ENCODE measurements around the gene IFIT1. TPM values are rescaled to one million over a fixed set of nuclear protein-coding genes. Genes with fewer than 3 reads are reported as not detected.

IFIT1 gene
- polyA plus RNA-seq, 1 donor (not counting 4 experiments of a cell fraction or from before 2014, with no cell fraction given) = 140 TPM

GRCh38 chr10:89351412-89351779, 41.0 kb upstream of the IFIT1 start:
- Histone ChIP-seq H3K79me2 (ENCODE audit: control insufficient read depth, insufficient read depth, low read length) (no peaks in the 10 kb centered on the region), H3K9ac (ENCODE audit: control insufficient read depth, extremely low read depth, insufficient read depth, low read length) (peak overlapping the region; percentile 58), H4K20me1 (ENCODE audit: control insufficient read depth, extremely low read depth, insufficient read depth, low read length) (no peaks in the 10 kb centered on the region), H3K4me2 (ENCODE audit: control insufficient read depth, extremely low read depth, insufficient read depth, low read depth, low read length) (peak overlapping the region; percentile 58), H3K4me1 (ENCODE audit: control insufficient read depth, extremely low read depth, insufficient read depth, low read length) (peaks cover 27% of the 10 kb centered on the region), H3K4me3 (ENCODE audit: control insufficient read depth in 2 of 3, extremely low read depth in 1 of 3, insufficient read depth in 2 of 3, low read depth in 1 of 3, low read length in 3 of 3) (no peak overlapping the region), H3K9me1 (ENCODE audit: control insufficient read depth, extremely low read depth, insufficient read depth, low read length) (no peaks in the 10 kb centered on the region), H3K27ac (ENCODE audit: control insufficient read depth, insufficient read depth, low read length) (peak overlapping the region; percentile 88), H3K27me3 (ENCODE audit: control insufficient read depth, extremely low read depth, insufficient read depth, low read length) (no peaks in the 10 kb centered on the region), H3K9me3 (ENCODE audit: control insufficient read depth, low read depth, low read length) (no peaks in the 10 kb centered on the region), H3K36me3 (ENCODE audit: control insufficient read depth in 2 of 2, extremely low read depth in 1 of 2, insufficient read depth in 2 of 2, low read length in 2 of 2) (no peaks in the 10 kb centered on the region), H2AFZ (ENCODE audit: control insufficient read depth, low read length) (peak overlapping the region; percentile 14)
- TF ChIP-seq CTCF (optimal IDR thresholded peaks at IDR 0.05 in 1 of 3, IDR thresholded peaks at IDR 0.05 in 1 of 3, conservative IDR thresholded peaks at IDR 0.05 in 1 of 3; ENCODE audit: extremely low read depth in 1 of 3, insufficient read depth in 2 of 3, low read length in 3 of 3) (no peak), EZH2 (IDR thresholded peaks at IDR 0.05; ENCODE audit: low read length) (no peak)
- dilution Hi-C loops (cut with MboI; ENCODE audit: extremely low pct_ligation_motif_present, low sequenced_read_pairs) = no loop called here
- FAIRE-seq (peak; percentile 20), DNase-seq (ENCODE audit: low read depth, low spot score) (no peak)

- Histone ChIP-seq H3K9me1 (ENCODE audit: control insufficient read depth, extremely low read depth, insufficient read depth, low read length) (no peaks in the 10 kb centered on the region), H3K79me2 (ENCODE audit: control insufficient read depth, insufficient read depth, low read length) (no peaks in the 10 kb centered on the region), H3K9ac (ENCODE audit: control insufficient read depth, extremely low read depth, insufficient read depth, low read length) (peak overlapping the region; percentile 58), H3K27ac (ENCODE audit: control insufficient read depth, insufficient read depth, low read length) (peak overlapping the region; percentile 88), H3K4me3 (ENCODE audit: control insufficient read depth in 2 of 3, extremely low read depth in 1 of 3, insufficient read depth in 2 of 3, low read depth in 1 of 3, low read length in 3 of 3) (peak overlapping the region in 1 of 3 experiments; percentile 22), H3K36me3 (ENCODE audit: control insufficient read depth in 2 of 2, extremely low read depth in 1 of 2, insufficient read depth in 2 of 2, low read length in 2 of 2) (no peaks in the 10 kb centered on the region), H2AFZ (ENCODE audit: control insufficient read depth, low read length) (peak overlapping the region; percentile 78), H3K9me3 (ENCODE audit: control insufficient read depth, low read depth, low read length) (no peaks in the 10 kb centered on the region), H3K4me1 (ENCODE audit: control insufficient read depth, extremely low read depth, insufficient read depth, low read length) (peaks cover 23% of the 10 kb centered on the region), H3K4me2 (ENCODE audit: control insufficient read depth, extremely low read depth, insufficient read depth, low read depth, low read length) (peak overlapping the region; percentile 58), H4K20me1 (ENCODE audit: control insufficient read depth, extremely low read depth, insufficient read depth, low read length) (no peaks in the 10 kb centered on the region), H3K27me3 (ENCODE audit: control insufficient read depth, extremely low read depth, insufficient read depth, low read length) (no peaks in the 10 kb centered on the region)
- no peak for TF ChIP-seq CTCF (optimal IDR thresholded peaks at IDR 0.05 in 1 of 3, IDR thresholded peaks at IDR 0.05 in 1 of 3, conservative IDR thresholded peaks at IDR 0.05 in 1 of 3; ENCODE audit: extremely low read depth in 1 of 3, insufficient read depth in 2 of 3, low read length in 3 of 3)
- TF ChIP-seq EZH2 (IDR thresholded peaks at IDR 0.05; ENCODE audit: low read length) = no peak
- dilution Hi-C loops (cut with MboI; ENCODE audit: extremely low pct_ligation_motif_present, low sequenced_read_pairs) = no loop called here
- peak; percentile 70 for DNase-seq (ENCODE audit: low read depth, low spot score)
- FAIRE-seq = peak; percentile 82
These were observed 40.4 kb upstream of the IFIT1 start for GRCh38 chr10:89351780-89352597.
